Measurements from ENCODE around the gene IRF2.

Gene IRF2

DNA sequence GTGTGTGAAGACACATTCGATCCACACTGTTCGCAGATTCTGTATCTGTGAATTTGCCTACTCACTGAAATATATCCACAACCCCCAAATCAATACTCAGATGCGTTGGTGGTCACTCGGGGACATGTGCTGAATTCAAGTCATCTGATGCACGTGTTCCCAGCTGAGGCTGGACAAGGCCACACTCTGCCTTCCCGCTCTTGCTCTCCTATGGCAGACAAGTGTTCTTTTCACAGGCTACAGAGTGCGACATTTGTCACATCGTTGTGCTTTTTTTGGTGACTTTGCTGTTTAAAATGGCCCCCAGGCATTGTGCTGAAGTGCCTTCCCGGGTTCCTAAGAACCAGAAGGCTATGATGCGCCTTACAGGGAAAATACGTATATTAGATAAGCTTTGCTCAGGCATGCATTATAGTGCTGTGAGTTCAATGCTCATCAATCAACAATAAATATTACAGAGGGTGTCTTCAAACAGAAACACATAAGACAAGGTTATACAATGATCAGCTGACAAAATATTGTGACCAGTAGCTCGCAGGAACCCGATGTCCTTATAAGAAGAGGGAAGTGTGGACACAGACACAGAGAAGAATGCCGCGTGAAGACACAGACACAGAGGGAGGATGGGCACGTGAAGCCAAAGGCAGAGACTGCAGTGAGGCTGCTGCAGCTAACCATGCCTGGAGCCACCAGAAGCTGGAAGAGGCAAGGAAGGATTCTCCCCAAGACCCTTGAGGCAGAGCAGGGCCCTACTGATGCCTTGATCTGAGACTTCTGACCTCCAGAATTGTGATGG lies 42.0 kb downstream of the IRF2 start:
- DNase-seq (ENCODE audit: low read depth, low spot score): no peak

GRCh38 chr4:184430163-184430562 lies 44.2 kb downstream of the IRF2 start:
- DNase-seq (ENCODE audit: low read depth, low spot score): no peak

DNA sequence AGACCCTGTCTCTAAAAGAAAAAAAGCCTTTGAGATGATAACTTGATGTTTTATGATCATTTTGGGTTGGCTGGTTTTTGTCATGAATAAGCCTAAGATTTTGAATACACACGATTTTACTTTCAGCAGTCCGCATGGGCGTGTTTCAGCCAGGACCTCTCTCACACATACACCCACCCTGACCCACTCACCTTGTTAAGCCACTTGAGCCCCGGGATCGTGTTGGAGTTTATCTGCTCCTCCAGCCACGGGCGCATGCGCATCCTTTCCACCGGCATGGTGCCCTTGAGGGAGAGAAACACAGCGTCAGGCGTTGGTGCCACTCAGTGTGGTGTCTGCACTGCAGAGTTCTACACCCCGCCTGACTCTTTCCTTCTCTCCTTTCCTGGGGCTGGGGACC lies 45.6 kb downstream of the IRF2 start:
- no peak for DNase-seq (ENCODE audit: low read depth, low spot score)

- no peak for DNase-seq (ENCODE audit: low read depth, low spot score)
Measured at GRCh38 chr4:184427687-184428086, 46.7 kb downstream of the IRF2 start.

- DNase-seq (ENCODE audit: low read depth, low spot score): no peak
Measured at GRCh38 chr4:184427093-184427492, 47.3 kb downstream of the IRF2 start.

DNA sequence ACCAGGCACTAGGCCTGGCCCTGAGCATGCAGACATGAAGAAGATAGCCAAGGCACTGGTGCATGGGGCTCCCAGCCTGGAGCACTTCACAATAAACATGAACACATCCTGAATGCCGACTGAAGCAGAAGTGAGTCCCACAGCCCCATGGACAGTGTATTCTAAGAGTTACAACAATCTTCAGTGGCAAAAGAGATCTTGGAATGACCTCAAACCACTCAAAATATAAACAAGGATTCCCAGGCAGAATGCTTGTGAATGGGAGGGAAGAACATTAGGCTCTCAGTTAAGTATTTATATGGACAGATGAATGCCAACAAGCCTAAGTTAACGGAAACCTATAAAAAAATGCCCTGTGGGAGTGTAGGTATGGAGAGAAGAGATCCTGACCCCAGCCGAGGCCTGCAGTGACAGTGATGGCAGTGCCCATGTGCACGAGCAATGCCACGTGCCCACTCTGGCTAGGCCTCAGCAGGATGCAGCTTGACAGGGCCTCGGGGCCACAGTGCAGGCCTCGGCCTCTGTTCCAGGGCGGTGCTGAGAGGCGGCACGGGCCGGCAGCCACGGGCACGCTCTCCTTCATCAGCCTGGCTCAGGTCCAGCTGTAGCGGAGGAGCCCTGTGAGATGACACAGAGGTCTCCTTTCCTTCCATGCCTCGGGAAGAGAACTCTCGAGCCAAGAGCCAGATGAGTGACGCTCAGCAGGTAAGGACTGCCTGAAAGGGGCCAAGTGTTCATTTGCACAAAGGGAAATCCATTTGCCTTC lies 49.2 kb downstream of the IRF2 start:
- DNase-seq (ENCODE audit: low read depth, low spot score): no peak

GRCh38 chr4:184424279-184424678 lies 50.1 kb downstream of the IRF2 start:
- no peak for DNase-seq (ENCODE audit: low read depth, low spot score)

GRCh38 chr4:184423003-184423686 lies 51.2 kb downstream of the IRF2 start:
- no peak for DNase-seq (ENCODE audit: low read depth, low spot score)

DNA sequence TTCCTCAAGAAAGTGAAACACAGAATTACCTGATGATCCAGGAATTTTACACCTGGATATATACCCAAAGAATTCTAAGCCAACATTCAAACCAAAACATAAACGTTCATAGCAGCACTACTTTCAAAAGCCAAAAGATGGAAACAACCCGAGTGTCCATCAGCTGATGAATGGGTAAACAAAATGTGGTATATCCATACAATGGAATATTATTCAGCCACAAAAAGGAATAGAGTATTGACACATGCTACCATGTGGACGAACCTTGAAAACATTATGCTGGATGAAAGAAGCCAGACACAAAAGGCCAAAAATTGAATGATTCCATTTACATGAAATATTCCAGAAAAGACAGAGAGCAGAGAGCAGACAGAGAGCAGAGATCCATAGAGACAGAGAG lies 52.0 kb downstream of the IRF2 start:
- no peak for DNase-seq (ENCODE audit: low read depth, low spot score)

- DNase-seq (ENCODE audit: low read depth, low spot score): no peak
Measured at GRCh38 chr4:184421533-184422155, 52.7 kb downstream of the IRF2 start.

- no peak for DNase-seq (ENCODE audit: low read depth, low spot score)
Measured at GRCh38 chr4:184420881-184421416, 53.4 kb downstream of the IRF2 start.

GRCh38 chr4:184420402-184420801 lies 53.9 kb downstream of the IRF2 start:
- no peak for DNase-seq (ENCODE audit: low read depth, low spot score)

DNA sequence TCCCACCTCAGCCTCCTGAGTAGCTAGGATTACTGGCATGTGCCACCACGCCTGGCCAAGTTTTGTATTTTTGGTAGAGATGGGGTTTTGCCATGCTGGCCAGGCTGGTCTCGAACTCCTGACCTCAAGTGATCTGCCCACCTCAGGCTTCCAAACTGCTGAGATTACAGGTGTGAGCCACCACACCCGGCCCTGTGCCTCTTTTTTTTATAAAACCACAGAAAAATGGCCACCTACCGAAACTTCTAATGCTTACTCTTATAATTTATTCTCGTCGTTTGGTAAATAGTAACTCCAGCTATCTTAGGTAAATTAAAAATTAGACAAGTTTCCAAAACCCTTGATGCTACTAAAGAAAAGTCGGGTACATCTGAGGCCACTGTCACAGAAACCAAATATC lies 54.4 kb downstream of the IRF2 start:
- no peak for DNase-seq (ENCODE audit: low read depth, low spot score)

- peak; percentile 56 for DNase-seq (ENCODE audit: low read depth, low spot score)
Measured at GRCh38 chr4:184417802-184418511, 56.4 kb downstream of the IRF2 start.

DNA sequence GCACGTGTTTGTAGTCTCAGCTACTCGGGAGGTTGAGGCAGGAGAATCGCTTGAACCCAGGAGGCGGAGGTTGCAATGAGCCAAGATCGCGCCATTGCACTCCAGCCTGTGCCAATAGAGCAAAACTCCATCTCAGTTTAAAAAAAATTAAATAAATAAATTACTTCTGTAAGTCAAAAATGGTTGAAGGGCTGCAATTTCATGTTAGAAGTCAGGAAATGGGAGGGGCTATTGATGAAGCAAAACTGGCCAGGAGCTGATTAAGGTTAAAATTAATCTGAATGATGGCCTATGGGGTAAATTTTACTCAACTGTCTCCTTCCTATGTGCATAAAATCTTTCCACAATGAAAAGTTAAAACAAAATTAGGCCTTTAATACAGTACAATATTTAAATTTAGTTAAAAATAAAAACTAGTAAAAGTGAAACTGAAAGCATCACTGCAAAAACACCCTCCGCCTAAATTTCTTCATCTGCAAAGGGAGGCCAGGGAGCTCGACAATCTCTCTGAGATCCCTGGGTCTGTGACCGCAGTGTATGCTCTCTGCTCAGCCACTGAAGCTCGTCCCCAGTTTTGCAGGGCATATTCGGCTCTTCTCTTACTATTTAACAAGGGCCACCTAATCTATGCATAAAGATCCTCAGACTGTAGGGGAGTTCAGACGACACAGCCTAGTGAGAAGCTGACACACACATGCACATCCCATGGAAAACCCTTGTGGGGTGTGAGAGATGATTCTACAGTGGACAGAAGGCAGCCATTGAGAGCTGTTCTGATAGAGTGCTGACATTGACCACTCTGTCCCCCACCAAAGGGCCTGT lies 57.2 kb downstream of the IRF2 start:
- no peak for DNase-seq (ENCODE audit: low read depth, low spot score)

- no peak for DNase-seq (ENCODE audit: low read depth, low spot score)
Measured at GRCh38 chr4:184415071-184415470, 59.3 kb downstream of the IRF2 start.

DNA sequence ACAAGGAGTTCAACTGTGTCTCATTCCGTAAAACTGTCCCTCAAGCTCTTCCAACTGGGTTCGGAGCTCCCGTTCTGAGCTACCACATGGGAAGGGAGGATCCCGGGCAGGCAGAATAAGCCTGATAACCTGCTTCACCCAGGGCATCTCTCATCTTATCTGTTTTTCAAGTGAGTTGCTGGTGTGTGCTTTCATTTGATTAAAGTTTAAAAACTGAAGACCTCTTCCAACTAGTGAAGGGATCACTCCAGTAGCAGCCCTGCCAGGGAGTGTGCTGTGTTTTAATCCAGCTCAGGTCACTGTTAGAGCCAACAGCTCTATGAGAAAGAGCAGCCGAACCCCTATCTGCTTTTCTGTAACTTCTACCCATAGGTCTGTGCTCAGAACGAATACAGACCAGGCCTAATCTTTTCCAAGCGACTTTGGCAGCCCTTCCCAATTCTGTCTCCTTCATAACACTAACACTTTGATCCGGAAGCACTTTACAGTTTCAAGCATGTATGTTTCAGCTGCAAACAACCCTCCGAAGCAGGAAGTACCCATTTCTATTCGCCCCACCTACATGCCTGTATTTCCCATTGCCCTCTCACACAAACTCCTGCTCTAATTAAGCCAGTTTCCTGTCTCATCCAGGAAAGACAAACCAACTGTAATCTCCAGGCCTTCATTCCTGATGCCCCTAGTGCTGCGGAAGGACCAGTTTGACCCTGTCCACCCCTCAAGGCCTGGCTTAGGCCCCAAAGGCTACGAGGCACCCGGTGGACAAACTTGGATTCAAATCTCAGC lies 60.9 kb downstream of the IRF2 start:
- no peak for DNase-seq (ENCODE audit: low read depth, low spot score)

- DNase-seq (ENCODE audit: low read depth, low spot score): no peak
Measured at GRCh38 chr4:184410748-184411147, 63.6 kb downstream of the IRF2 start.

DNA sequence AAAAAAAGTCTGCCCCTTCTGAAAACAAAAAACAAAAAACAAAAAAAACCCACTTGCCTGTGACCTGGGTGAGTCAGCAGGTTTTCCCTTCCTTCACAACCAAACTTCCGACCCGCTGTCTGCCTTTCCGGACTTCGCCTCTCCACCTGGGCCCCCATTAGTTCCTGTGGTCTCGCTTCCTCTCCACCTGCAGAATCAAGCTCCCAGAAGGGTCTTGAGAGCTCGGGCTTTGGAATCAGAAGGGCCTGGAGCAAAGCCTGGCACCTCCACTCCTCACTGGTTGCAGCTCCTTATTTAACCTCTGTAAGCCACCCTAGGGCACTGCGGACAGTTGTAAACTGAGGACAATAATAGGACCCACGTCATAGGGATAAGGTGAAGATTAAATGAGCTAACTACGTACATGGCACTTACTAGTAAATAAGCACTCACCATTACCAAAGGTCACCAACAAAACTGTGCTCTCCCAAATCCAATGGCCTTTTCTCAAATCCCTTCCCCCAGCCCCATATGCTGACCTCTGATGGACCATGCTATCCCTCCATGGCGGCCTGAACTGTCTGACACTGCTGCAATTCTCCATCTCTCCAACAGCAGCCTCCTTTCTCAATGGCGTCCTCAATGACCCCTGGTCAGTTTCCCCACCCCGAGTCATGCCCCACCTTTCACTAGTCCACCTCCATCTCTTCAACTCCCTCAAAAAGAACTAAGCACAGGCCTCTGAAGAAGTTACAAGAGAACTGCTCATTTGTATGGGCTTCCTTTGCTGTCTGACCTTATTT lies 64.2 kb downstream of the IRF2 start:
- DNase-seq (ENCODE audit: low read depth, low spot score): no peak

All from smooth muscle cell of the brain vasculature (primary cell).